Measurements from ENCODE around the gene IMMP2L.
A peak's percentile ranks its signal among the peaks of the same experiment; 100 is the strongest.
"Not testable (repeated sequence)": the region's sequence is repeated elsewhere in the genome, so short reads cannot be mapped to it uniquely, and the experiment has no call there.

The IMMP2L gene

DNA sequence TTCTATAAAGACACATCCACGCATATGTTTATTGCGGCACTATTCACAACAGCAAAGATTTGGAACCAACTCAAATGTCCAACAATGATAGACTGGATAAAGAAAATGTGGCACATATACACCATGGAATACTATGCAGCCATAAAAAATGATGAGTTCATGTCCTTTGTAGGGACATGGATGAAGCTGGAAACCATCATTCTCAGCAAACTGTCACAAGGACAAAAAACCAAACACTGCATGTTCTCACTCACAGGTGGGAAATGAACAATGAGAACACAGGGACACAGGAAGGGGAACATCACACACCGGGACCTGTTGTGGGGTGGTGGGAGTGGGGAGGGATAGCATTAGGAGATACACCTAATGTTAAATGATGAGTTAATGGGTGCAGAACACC, 238.6 kb downstream of the IMMP2L start:
- not testable (repeated sequence) for DNase-seq

DNA sequence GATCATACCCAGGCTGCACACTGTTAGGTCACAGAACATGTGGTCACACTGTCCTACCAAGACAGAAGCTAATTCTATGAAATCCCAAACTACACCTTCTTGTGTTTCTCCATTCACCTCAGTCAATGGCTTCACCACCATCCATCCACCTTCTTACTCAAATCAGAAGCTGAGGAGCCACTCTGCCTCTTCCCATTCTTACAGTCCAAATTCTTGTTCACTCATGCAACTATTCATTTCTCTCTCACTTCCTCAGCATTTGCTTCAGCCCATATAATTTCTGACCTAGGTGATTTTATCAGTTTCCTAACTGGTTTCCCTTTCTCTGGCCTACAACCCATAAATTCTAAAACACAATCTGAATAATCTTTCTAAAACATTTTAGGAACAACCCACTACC, 242.2 kb downstream of the IMMP2L start:
- no peak for DNase-seq

DNA sequence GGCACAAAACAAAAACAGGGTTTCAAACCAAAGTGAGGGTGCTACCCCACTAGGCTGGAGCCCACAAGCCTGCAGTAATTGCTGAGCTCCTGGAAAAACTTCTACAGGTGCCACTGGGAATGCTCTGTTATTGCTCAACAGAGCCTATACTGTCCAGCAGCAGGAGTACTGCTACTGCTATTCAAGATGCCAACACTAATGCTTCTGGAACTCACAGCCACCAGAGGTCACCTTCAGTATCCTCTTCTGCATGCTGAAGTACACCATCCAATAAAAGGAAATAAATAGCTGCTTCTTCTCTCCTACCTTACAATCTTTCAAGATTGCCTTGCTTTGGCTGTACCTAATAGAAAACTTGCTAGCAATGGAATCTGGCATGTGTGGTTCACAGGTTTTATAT, 249.3 kb downstream of the IMMP2L start:
- peak; percentile 16 for DNase-seq

DNA sequence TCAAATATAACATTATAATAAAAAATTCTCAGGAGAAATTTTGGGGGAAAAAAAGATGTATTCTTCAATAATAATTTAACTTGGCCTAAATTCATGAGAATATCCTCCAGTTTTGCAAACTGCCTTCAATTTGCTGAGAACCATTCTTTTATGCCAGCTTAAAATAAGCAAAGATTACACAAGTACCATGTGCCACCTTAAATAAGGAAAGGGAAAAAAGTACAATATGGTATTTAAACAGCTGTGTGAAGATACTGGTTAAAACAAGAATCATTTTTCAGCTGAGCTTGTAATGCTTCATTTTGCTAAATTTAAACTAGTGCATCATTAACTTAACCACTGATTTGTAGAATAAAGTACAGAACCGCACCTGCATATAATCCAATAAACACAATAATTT, 253.6 kb downstream of the IMMP2L start:
- DNase-seq: no peak

DNA sequence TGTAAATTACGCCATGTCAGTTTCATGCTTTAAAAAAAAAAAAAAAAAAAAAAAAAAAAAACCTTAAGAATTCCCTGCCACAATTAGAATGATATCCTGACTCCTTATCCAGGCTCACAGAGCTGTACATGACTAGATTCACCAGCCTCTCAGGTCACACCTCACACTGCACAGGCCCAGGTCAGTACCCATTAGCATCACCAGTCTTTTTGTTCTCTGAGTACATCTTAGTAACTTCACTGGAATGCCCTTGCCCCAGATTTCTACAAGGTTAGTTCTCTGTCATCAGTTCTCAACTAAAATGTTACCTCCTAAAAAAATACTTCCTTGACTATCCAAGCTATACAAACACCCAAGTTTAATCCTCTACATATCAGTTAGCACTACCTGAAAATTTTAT, 260.4 kb downstream of the IMMP2L start:
- no peak for DNase-seq

DNA sequence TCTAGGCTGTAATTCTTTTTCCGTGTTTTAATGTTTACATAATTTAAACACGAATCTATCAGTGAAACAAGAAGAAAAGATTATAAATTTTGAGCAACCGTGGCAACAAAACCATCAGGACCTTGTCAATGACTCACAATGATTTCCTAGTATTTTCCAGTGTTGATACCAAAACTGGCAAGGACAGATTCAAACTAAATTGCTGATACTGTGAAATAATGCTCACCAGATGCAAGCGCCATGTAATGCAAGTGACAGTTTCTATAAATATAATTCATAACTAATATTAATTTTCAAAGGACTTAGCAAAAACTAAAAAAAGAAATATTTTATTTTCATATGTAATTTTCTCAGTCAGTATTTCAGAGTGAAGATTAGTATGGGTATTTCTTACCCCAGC, 267.8 kb downstream of the IMMP2L start:
- no peak for DNase-seq

DNA sequence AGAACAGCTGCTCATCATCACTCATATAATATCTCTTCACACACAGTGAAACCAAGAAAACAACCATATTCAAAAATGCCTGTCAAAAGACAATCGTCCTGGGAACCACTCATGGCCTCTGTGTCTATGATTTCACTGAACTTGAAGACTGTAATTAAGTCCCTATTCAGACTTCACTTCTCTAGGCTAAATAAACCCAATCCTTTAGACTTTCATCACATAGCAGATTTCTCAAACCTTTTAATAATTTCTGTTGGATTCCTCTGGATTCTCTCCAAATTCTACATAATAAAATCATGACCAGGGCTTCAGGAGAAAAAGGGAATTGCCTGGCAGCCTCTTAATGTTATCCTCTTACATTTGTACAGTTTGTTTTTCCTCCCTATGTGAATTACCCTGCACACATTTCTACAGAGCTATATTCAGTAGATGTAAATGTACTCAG, 270.2 kb downstream of the IMMP2L start:
- peak; percentile 7 for DNase-seq

DNA sequence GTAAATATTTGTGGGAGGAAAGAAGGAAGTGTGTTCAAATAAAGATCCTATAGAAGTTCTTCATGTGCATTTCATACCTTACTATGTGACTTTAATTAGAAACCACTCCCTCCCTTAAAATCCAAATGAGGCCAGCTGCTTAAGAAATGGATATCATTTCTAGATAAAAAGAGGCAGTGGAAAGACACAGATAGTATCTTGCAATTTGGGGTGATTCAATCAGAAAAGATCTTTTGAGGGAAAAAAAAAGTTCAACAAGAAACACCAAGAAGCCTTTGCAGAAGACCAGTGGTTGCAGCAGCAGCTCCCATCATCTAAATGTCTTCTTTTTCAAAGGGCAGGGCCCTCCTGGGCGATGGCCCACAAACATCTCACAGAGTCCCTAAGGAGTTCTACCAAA, 271.3 kb downstream of the IMMP2L start:
- no peak for DNase-seq

DNA sequence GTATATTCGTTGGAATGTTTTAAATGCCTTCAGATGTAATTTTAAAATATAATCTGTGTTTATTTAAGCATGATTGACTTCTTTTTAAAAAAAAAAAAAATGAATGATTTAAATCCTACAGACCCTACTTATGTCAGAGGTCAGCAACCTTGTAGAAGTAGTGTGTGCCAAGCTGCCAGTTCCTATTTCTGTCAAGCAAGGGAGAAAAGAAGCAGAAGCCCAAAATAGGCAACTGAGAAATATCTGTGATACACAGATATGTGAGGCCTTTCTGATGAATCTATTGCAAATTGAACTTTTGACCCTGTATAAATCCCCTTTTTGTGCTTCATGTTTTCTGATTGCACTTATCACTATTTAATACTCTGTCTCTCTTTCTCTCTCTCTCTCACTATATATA, 271.9 kb downstream of the IMMP2L start:
- DNase-seq: no peak

DNA sequence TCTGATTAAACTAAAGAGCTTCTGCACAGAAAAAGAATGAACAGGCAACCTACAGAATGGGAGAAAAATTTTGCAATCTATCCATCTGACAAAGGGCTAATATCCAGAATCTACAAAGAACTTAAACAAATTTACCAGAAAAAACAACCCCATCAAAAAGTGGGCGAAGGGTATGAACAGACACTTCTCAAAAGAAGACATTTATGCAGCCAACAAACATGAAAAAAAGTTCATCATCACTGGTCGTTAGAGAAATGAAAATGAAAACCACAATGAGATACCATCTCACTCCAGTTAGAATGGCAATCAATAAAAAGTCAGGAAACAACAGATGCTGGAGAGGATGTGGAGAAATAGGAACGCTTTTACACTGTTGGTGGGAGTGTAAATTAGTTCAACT, 273.9 kb downstream of the IMMP2L start:
- not testable (repeated sequence) for DNase-seq

DNA sequence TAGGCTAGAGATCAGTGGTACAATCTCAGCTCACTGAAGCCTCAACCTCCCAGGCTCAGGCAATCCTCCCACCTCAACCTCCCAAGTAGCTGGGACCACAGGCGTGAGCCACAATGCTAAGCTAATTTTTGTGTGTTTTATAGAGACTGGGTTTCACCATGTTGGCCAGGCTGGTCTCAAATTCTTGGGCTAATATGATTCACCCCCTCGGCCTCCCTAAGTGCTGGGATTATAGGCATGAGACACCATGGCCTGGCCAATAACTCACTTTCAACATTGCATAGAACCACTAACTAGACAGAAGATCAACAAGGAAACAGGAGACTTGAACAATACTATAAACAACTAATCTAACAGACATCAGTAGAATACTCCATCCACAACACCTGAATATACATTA, 279.7 kb downstream of the IMMP2L start:
- DNase-seq: no peak

DNA sequence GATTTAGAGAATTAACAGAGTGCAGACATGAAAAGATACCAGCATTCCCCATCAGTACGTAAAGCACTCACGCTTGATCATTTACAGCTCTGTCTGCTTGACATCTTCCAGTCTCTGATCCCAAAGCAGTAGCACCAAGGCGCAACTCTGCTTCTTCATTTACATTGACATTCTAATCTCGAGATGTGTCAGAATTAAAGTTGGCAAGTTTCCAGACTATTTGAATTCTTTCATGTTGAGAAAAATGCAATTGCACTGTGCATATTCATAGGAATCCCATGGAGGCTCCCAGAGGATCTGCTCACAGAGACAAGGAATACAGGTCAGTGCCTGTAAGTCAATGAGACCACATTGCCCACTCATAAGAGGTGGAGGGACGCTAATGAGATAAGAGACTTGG, 287.4 kb downstream of the IMMP2L start:
- DNase-seq: peak; percentile 15

DNA sequence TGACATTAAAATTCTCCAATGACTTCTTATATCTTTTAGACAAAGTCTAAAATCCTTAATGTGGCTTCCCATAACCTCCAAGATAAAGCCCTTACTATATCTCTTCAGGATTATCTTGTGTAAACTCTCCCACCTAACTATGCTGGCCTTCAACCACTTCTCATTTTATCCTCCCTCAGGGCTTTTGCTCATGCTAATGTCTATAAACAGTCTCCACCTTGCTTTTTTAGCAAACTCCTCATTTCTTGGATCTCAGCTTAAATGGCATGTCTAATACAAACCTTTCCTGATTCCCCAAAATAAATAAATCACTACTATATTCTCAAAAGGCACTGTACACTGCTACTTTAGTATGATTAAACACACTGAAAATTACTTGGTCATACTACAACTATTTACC, 290.2 kb downstream of the IMMP2L start:
- no peak for DNase-seq

DNA sequence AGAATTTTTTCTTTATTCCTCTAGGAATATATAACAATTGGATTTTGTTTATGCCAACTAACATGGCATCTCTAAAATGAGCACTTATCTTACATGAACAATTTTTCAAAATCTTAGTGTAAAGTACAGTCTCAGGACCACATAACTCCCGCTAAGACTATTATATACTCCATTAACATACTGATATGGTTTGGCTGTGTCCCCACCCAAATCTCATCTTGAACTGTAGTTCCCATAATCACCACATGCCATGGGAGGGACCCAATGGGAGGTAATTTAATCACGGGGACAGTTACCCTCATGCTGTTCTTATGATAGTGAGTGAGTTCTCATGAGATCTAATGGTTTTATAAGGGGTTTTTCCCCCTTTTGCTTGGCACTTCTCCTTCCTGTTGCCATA, 291.5 kb downstream of the IMMP2L start:
- DNase-seq: not testable (repeated sequence)

DNA sequence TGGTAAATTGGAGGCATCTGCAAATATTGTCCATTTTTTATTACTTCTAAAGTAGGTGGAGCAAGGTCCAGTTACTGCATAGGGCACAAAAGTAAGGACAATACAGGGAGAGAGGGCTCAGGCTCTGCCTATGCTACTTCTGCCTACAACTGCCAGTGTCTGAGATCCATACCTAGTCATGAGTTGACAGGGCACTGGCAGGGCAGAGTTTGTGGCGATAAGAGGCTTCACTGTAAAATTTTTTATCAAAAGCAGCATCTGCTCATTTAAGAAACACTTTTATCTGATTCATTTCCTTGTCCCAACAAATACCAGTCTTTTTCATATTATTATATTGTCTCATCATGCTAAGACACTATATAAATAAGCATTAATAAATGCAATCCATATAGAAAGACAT, 293.4 kb downstream of the IMMP2L start:
- no peak for DNase-seq

DNA sequence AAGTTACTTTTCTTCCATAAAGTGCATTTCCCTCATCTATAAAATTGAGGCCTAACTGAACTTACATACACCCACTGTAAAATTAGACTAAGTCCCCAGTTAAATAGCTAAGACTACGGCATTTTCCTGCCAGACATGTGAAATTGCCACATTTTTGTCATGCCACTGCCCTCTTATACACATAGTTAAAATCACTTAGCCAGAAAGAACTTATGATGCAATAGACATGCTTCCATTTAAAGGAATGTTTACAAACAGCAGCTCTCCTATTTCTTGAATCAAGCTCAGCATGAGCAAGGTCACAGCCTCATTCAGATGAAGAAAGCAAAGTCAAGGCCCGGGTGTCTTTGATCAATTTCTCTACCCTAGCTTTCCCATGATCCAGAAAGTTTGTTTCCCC, 295.7 kb downstream of the IMMP2L start:
- peak; percentile 74 for DNase-seq

DNA sequence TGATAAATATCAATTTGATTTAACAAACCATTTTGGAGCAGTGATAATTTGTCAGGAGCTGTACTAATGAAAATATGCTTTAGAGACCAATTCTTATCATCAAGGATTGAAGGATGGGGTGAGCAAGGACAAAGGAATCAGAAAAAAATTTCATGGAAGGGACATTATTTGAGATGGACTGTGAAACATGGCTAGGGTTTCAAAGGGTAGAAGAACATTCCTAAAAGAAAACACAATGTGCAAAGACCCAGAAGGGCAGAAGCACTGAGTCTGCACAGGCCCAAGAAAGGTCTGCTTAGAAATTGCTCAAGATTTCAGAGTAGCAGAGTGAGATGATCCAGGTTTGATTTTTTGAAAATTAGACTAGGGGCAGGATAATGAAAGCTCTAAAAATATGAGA, 296.9 kb downstream of the IMMP2L start:
- no peak for DNase-seq

DNA sequence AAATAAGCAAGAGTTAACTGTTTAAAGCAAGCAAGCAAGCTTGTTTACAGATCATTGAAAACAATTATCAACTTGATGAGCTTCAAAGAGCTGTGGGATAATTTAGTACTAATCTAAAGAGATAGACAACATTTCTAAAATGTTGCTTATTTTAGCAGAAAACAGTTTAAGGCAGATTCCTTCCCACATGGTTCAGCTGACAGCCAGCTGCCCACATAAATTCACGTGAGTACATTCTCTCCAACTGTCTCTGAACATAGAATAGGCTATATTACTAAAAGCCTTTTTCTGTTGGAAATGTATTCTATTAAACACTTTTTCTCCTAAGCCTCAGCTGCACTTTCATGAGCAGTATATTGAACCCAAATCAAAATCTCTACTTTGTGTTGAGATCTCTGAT, 297.3 kb downstream of the IMMP2L start:
- no peak for DNase-seq

DNA sequence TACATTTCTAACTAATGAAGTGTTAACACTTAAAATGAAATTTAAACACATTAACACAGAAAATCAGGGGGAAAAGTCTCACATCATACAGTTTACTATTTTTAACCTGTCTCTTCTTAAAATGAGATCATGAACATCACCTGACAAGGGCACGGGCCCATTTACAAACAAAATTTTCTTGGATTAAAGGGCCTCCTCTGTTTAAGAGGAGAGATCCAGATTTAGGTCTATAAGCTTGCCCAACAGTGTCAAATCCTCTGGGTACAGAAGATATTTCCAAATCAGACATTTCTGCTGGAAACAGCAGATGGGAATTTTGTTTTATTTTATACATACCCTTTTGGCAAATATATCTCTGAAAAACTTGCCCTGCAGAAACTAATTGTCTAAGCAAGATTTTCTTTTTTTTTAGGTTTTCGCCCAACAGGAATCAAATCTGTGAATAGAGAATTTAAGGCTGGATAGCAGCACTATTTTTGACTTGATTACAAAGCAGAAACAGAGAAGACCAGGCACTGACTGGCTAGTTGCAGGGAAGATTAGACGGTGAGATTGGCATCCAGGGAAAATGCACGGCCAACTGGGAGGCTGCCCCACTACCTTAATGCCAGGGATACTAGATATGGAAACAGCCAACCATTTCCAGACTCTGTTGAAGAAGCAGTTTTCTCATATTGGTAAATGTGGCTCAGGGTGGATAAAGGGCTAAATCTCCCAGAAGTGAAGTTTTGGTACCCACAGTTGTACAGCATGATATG, 298.0 kb downstream of the IMMP2L start:
- no peak for DNase-seq

DNA sequence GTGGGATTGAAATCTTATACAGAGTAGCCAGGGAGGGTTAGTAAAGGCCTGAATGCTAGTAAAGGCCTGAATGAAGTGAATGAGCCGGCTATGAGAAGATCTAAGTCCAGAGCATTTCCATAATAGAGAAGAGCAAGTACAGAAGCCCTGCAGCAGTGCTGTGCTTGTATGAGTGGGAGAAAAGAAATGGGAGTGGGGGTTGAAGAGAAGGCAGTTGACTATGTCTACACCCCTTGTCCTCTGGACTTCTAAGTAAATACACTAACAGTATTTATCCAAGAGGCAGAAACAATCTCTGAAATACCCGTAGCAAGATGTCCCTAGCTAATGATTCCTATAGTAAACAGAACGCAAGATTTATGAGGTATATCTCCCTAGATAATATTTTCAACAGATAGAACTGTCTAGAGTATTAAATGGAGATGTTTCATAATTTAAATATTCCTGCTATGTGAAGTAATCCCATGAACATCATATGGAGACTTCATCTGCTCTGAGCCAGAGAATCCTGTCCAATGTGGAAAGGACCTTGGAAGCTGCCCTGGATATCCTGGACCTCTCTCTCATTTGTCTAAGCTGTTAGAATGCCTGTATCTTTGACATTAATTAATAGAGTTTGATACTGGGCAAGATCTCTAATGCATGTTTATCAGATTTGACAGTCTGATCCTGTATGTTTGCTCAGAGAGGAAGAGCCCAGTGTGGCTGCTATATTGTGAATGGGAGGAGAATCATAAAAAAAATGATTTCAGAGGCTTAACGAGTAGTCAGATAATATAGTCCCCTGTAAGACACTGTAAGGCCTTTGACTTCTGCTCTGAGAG, 299.8 kb downstream of the IMMP2L start:
- DNase-seq: no peak

DNA sequence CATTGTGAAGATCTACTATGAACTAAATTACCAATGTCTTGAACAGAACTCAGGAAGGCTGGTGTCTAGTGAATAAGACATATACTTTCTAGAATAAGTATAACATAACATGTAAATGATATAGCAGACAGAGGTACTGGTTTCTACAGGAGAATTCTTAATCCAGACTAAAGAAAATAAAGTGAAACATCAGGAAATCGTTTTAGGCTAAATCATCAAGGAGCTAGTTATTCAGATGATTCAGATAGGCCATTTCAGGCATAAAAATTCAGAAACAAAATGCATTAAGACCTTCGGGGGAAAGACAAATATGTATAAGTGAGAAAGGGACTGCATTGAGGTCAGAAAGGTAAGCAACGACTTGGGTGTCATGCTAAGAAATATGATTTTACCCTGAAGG, 300.8 kb downstream of the IMMP2L start:
- peak; percentile 23 for DNase-seq

DNA sequence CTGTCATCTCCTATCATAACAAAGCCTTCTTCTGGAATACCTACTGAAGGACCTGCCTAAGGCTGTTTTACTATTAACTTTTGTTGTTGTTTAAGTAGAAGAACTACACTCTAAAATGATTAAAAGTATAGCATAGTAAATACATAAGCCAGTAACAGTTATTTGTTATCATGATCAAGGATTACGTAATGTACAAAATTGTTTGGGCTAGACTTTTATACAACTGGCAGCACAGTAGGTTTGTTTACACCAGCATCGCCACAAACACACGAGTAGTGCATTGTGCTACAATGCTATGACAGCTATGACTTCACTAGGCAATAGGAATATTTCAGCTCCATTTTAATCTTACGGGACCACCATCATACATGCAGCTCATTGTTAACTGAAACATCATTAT, 302.3 kb downstream of the IMMP2L start:
- DNase-seq: no peak

DNA sequence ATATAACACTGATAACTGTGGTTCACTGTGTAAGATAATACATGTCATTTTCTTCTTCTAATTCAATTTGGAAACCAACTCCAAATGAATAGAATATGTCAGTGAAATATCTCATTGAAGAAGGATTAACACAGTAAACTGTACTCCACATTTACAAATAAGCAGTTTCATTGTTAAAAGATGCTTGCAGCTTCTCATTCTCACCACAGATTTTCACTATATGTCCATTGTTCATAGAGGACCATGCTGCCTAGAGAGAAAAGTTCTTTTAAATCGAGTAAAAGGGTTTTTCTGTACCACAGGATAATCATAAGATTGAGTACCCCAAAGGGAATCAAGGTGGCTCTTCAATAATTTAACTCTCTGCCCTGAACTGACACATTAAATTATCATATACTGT, 305.9 kb downstream of the IMMP2L start:
- DNase-seq: no peak

DNA sequence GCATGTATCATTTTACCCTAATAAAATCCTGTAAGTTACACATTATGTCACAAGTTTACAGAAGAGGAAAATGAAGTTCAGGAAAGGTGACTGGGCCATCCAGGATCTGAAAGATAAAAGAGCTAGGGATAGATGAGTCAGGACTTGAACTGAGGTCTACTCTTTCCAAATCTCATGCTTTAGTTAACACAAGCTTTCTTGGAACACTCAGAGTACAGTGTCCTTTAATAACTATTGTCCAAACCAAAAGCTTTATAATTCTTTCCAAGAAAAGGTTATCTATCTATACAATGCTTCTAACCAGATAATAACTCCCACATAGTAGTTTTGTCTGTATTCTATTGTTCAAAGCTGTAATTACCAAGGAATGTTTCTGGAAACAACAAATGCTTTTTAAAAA, 306.7 kb downstream of the IMMP2L start:
- DNase-seq: no peak

Measured in EL (cell line).